Stimulated activated memory B cell treated with anti-CD40 and anti-IgM and Interleukin-4, amounts not matched to agents 10 μg/mL and 1 μg/mL and 100 μg/mL, for 72 hours (primary cell): ENCODE measurements around the gene GLI3.

Source experiments
- ATAC-seq: fragments of 150-1000 bp; cut with Tn5 transposase; 2 replicates; pipeline ENCODE4 v1.10.0; 2021
- H3K27ac Mint-ChIP-seq: one replicate; pipeline ENCODE4 v1.8.0; 2022; ENCODE audit warnings: mild to moderate bottlenecking, mixed read lengths
- H3K27me3 Mint-ChIP-seq: one replicate; pipeline ENCODE4 v1.8.0; 2022; ENCODE audit warnings: mixed read lengths
- H3K36me3 Mint-ChIP-seq: one replicate; pipeline ENCODE4 v1.8.0; 2022; ENCODE audit warnings: mixed read lengths
- H3K4me1 Mint-ChIP-seq: one replicate; pipeline ENCODE4 v1.8.0; 2022; ENCODE audit warnings: mixed read lengths
- H3K4me3 Mint-ChIP-seq: one replicate; pipeline ENCODE4 v1.8.0; 2022; ENCODE audit warnings: mild to moderate bottlenecking, moderate library complexity, mixed read lengths
- H3K9me3 Mint-ChIP-seq: one replicate; pipeline ENCODE4 v1.8.0; 2022; ENCODE audit warnings: mixed read lengths

GLI3 gene

GRCh38 chr7:42071372-42072261 lies 165.4 kb downstream of the GLI3 start:
- Mint-ChIP-seq H3K27me3 (no peaks in the 10 kb centered on the region), H3K36me3 (no peaks in the 10 kb centered on the region), H3K27ac (no peak overlapping the region), H3K4me1 (no peaks in the 10 kb centered on the region), H3K4me3 (no peak overlapping the region), H3K9me3 (no peaks in the 10 kb centered on the region)
- ATAC-seq: no peak

GRCh38 chr7:42070068-42070467 lies 166.9 kb downstream of the GLI3 start:
- H3K4me1 Mint-ChIP-seq: no peaks in the 10 kb centered on the region
- no peak overlapping the region for H3K4me3 Mint-ChIP-seq
- H3K36me3 Mint-ChIP-seq: no peaks in the 10 kb centered on the region
- H3K9me3 Mint-ChIP-seq: no peaks in the 10 kb centered on the region
- ATAC-seq: no peak
- H3K27me3 Mint-ChIP-seq: no peaks in the 10 kb centered on the region
- H3K27ac Mint-ChIP-seq: no peak overlapping the region

- Mint-ChIP-seq H3K27me3 (no peaks in the 10 kb centered on the region), H3K36me3 (no peaks in the 10 kb centered on the region), H3K9me3 (no peaks in the 10 kb centered on the region), H3K4me1 (no peaks in the 10 kb centered on the region), H3K27ac (no peak overlapping the region), H3K4me3 (no peak overlapping the region)
- no peak for ATAC-seq
Observed at GRCh38 chr7:42069590-42069989, 167.4 kb downstream of the GLI3 start.

- Mint-ChIP-seq H3K4me1 (no peaks in the 10 kb centered on the region), H3K9me3 (no peaks in the 10 kb centered on the region), H3K36me3 (no peaks in the 10 kb centered on the region), H3K27ac (no peak overlapping the region), H3K27me3 (no peaks in the 10 kb centered on the region), H3K4me3 (no peak overlapping the region)
- ATAC-seq: no peak
Observed at GRCh38 chr7:42068554-42069280, 168.3 kb downstream of the GLI3 start.

- no peak for ATAC-seq
- H3K4me1 Mint-ChIP-seq: no peaks in the 10 kb centered on the region
- H3K27me3 Mint-ChIP-seq: no peaks in the 10 kb centered on the region
- H3K9me3 Mint-ChIP-seq: no peaks in the 10 kb centered on the region
- no peak overlapping the region for H3K4me3 Mint-ChIP-seq
- H3K27ac Mint-ChIP-seq: no peak overlapping the region
- no peaks in the 10 kb centered on the region for H3K36me3 Mint-ChIP-seq
Observed at GRCh38 chr7:42065942-42066341, 171.1 kb downstream of the GLI3 start.

- no peak for ATAC-seq
- no peaks in the 10 kb centered on the region for H3K36me3 Mint-ChIP-seq
- no peak overlapping the region for H3K4me3 Mint-ChIP-seq
- H3K27me3 Mint-ChIP-seq: no peaks in the 10 kb centered on the region
- no peak overlapping the region for H3K27ac Mint-ChIP-seq
- H3K4me1 Mint-ChIP-seq: no peaks in the 10 kb centered on the region
- no peaks in the 10 kb centered on the region for H3K9me3 Mint-ChIP-seq
Observed at GRCh38 chr7:42065015-42065414, 172.0 kb downstream of the GLI3 start.

- H3K27me3 Mint-ChIP-seq: no peaks in the 10 kb centered on the region
- no peak overlapping the region for H3K27ac Mint-ChIP-seq
- no peaks in the 10 kb centered on the region for H3K36me3 Mint-ChIP-seq
- ATAC-seq: no peak
- H3K4me3 Mint-ChIP-seq: no peak overlapping the region
- no peaks in the 10 kb centered on the region for H3K4me1 Mint-ChIP-seq
- H3K9me3 Mint-ChIP-seq: no peaks in the 10 kb centered on the region
Observed at GRCh38 chr7:42064534-42064933, 172.5 kb downstream of the GLI3 start.

GRCh38 chr7:42059275-42059674 lies 177.7 kb downstream of the GLI3 start:
- ATAC-seq: no peak
- Mint-ChIP-seq H3K9me3 (no peaks in the 10 kb centered on the region), H3K36me3 (no peaks in the 10 kb centered on the region), H3K4me3 (no peak overlapping the region), H3K4me1 (no peaks in the 10 kb centered on the region), H3K27ac (no peak overlapping the region), H3K27me3 (peaks cover 7% of the 10 kb centered on the region)

GRCh38 chr7:42057331-42057730 lies 179.7 kb downstream of the GLI3 start:
- Mint-ChIP-seq H3K27me3 (peaks cover 7% of the 10 kb centered on the region), H3K4me3 (no peak overlapping the region), H3K4me1 (no peaks in the 10 kb centered on the region), H3K36me3 (no peaks in the 10 kb centered on the region), H3K9me3 (no peaks in the 10 kb centered on the region), H3K27ac (no peak overlapping the region)
- no peak for ATAC-seq

- H3K9me3 Mint-ChIP-seq: no peaks in the 10 kb centered on the region
- H3K36me3 Mint-ChIP-seq: no peaks in the 10 kb centered on the region
- ATAC-seq: no peak
- H3K4me3 Mint-ChIP-seq: no peak overlapping the region
- no peaks in the 10 kb centered on the region for H3K4me1 Mint-ChIP-seq
- no peak overlapping the region for H3K27ac Mint-ChIP-seq
- peaks cover 7% of the 10 kb centered on the region for H3K27me3 Mint-ChIP-seq
Observed at GRCh38 chr7:42055171-42055570, 181.8 kb downstream of the GLI3 start.

GRCh38 chr7:42053834-42054233 lies 183.2 kb downstream of the GLI3 start:
- no peak for ATAC-seq
- no peak overlapping the region for H3K4me3 Mint-ChIP-seq
- no peaks in the 10 kb centered on the region for H3K4me1 Mint-ChIP-seq
- no peaks in the 10 kb centered on the region for H3K9me3 Mint-ChIP-seq
- H3K36me3 Mint-ChIP-seq: no peaks in the 10 kb centered on the region
- no peak overlapping the region for H3K27ac Mint-ChIP-seq
- peaks cover 7% of the 10 kb centered on the region for H3K27me3 Mint-ChIP-seq

GRCh38 chr7:42049761-42050160 lies 187.2 kb downstream of the GLI3 start:
- Mint-ChIP-seq H3K27ac (no peak overlapping the region), H3K4me3 (no peak overlapping the region), H3K36me3 (no peaks in the 10 kb centered on the region), H3K4me1 (no peaks in the 10 kb centered on the region), H3K9me3 (no peaks in the 10 kb centered on the region), H3K27me3 (no peaks in the 10 kb centered on the region)
- no peak for ATAC-seq

- Mint-ChIP-seq H3K27me3 (no peaks in the 10 kb centered on the region), H3K27ac (no peak overlapping the region), H3K4me1 (no peaks in the 10 kb centered on the region), H3K4me3 (no peak overlapping the region), H3K36me3 (no peaks in the 10 kb centered on the region), H3K9me3 (no peaks in the 10 kb centered on the region)
- no peak for ATAC-seq
Observed at GRCh38 chr7:42046483-42046882, 190.5 kb downstream of the GLI3 start.

- H3K27ac Mint-ChIP-seq: no peak overlapping the region
- H3K9me3 Mint-ChIP-seq: no peaks in the 10 kb centered on the region
- no peak for ATAC-seq
- H3K27me3 Mint-ChIP-seq: no peaks in the 10 kb centered on the region
- H3K4me1 Mint-ChIP-seq: no peaks in the 10 kb centered on the region
- no peak overlapping the region for H3K4me3 Mint-ChIP-seq
- no peaks in the 10 kb centered on the region for H3K36me3 Mint-ChIP-seq
Observed at GRCh38 chr7:42045961-42046360, 191.0 kb downstream of the GLI3 start.

- Mint-ChIP-seq H3K36me3 (no peaks in the 10 kb centered on the region), H3K9me3 (no peaks in the 10 kb centered on the region), H3K4me3 (no peak overlapping the region), H3K27ac (no peak overlapping the region), H3K4me1 (no peaks in the 10 kb centered on the region), H3K27me3 (no peaks in the 10 kb centered on the region)
- ATAC-seq: no peak
Observed at GRCh38 chr7:42039921-42040320, 197.1 kb downstream of the GLI3 start.

- Mint-ChIP-seq H3K4me3 (no peak overlapping the region), H3K27ac (no peak overlapping the region), H3K27me3 (peaks cover 3% of the 10 kb centered on the region), H3K4me1 (no peaks in the 10 kb centered on the region), H3K9me3 (no peaks in the 10 kb centered on the region), H3K36me3 (no peaks in the 10 kb centered on the region)
- ATAC-seq: no peak
Observed at GRCh38 chr7:42035210-42035609, 201.8 kb downstream of the GLI3 start.
